Measurements from ENCODE around the gene ETNPPL. TPM values are rescaled to one million over a fixed set of nuclear protein-coding genes. Genes with fewer than 3 reads are reported as not detected.
"Not testable (repeated sequence)": the region's sequence is repeated elsewhere in the genome, so short reads cannot be mapped to it uniquely, and the experiment has no call there.

The ETNPPL gene
- total and polyA plus RNA-seq, 9 donors = 0.12 to 0.37 TPM; not detected in 7

DNA sequence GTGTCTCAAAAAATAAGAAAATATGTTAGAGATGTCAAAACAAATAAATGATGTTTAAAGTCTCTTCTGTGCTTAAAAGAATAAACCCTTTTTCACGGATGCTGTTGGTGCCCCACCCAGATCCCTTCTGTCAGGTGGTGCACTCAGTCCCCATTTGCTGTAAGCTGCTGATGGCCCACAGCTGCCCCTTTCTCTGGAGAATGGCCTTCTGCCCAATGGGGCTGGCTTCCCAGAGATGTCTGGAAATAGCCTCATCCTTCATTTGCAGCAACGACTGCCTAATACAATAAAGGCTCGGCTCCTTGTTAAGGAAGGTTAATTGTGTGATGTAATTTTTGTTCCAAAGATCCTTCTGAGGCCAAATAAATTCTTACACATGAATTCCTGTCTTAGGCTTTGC is 31.8 kb downstream of the ETNPPL start:
- Histone ChIP-seq H3K27ac (ENCODE audit: low read length) (no peak overlapping the region), H3K27me3 (ENCODE audit: control insufficient read depth, insufficient read depth, low read length) (no peaks in the 10 kb centered on the region), H3K9me3 (replicated peaks; ENCODE audit: control insufficient read depth, low read depth, low read length) (peaks cover 7% of the 10 kb centered on the region), H3K4me3 (ENCODE audit: low read length) (no peak overlapping the region), H3K4me1 (ENCODE audit: control insufficient read depth, insufficient read depth, low read length) (no peaks in the 10 kb centered on the region), H3K36me3 (ENCODE audit: control insufficient read depth, insufficient read depth, low read length) (no peaks in the 10 kb centered on the region)
- no peak for DNase-seq
- WGBS (ENCODE audit: insufficient coverage) = 50% methylated on average over 1 of the region's 3 CpGs

DNA sequence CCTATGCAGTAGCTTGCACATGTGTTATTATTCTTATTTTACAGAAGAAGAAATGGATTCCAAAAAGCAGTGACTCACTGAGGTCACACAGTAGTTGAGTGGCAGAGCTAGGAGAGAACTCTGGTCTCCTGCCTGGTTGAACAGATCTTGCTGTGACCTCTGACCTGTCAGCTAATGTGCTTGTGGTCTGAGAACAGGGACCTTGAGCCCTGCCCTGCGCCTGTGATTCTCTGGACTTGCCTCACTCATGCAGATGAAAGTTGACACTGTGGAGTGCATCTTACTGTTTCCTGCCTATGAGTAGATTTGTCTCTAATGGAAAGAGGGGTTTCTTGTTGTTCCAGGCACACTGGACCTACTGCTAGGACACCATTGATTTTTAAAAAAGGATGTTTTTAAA is 32.3 kb downstream of the ETNPPL start:
- Histone ChIP-seq H3K4me3 (ENCODE audit: low read length) (no peak overlapping the region), H3K27ac (ENCODE audit: low read length) (no peak overlapping the region), H3K27me3 (ENCODE audit: control insufficient read depth, insufficient read depth, low read length) (no peaks in the 10 kb centered on the region), H3K4me1 (ENCODE audit: control insufficient read depth, insufficient read depth, low read length) (no peaks in the 10 kb centered on the region), H3K9me3 (replicated peaks; ENCODE audit: control insufficient read depth, low read depth, low read length) (peaks cover 7% of the 10 kb centered on the region), H3K36me3 (ENCODE audit: control insufficient read depth, insufficient read depth, low read length) (no peaks in the 10 kb centered on the region)
- WGBS (ENCODE audit: insufficient coverage) = 20% methylated on average over 1 of the region's 1 CpG
- DNase-seq = no peak

DNA sequence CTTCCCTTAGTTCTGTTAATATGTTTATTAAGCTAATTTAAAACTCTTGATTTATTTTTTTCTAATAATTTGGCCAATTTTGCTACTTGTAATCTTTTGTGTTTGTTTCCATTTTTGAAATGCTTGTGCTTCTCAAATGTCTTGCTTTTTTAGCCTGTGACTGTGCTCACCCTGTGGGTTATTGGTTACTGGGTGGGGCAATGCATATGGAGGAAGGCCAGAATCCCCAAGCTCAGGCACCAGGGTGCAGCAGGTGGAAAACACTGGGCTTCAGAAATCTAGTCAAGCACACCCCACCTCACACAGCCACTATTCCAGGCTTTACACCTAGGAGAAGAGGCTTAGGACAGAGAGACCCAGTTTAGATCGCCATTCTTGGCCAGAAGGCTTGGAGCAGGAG is 33.1 kb downstream of the ETNPPL start:
- WGBS (ENCODE audit: insufficient coverage) = no CpG with 5 or more reads among the region's 1 CpG
- Histone ChIP-seq H3K4me1 (ENCODE audit: control insufficient read depth, insufficient read depth, low read length) (no peaks in the 10 kb centered on the region), H3K27ac (ENCODE audit: low read length) (no peak overlapping the region), H3K36me3 (ENCODE audit: control insufficient read depth, insufficient read depth, low read length) (no peaks in the 10 kb centered on the region), H3K27me3 (ENCODE audit: control insufficient read depth, insufficient read depth, low read length) (no peaks in the 10 kb centered on the region), H3K4me3 (ENCODE audit: low read length) (no peak overlapping the region), H3K9me3 (replicated peaks; ENCODE audit: control insufficient read depth, low read depth, low read length) (peaks cover 7% of the 10 kb centered on the region)
- no peak for DNase-seq

DNA sequence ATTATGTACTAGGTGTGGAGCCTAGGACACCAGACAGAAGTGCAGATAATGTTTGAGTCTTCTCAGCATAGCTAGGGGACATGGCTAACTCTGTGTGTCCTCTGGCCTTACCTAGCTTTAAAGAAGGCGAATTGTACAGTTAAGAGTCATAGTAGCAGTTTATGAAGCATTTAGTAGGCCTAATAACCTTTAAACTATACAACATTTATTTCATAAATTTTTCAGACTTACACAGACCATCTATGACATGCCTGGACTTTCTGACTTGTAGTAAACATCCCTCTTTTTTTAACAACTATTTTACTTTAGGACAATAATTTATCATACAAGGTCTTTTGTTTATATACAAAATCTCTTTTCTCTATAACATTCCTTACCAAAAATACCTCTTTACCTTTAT is 37.4 kb downstream of the ETNPPL start:
- no CpG with 5 or more reads among the region's 1 CpG for WGBS (ENCODE audit: insufficient coverage)
- Histone ChIP-seq H3K4me1 (ENCODE audit: control insufficient read depth, insufficient read depth, low read length) (no peaks in the 10 kb centered on the region), H3K36me3 (ENCODE audit: control insufficient read depth, insufficient read depth, low read length) (no peaks in the 10 kb centered on the region), H3K9me3 (replicated peaks; ENCODE audit: control insufficient read depth, low read depth, low read length) (peaks cover 7% of the 10 kb centered on the region), H3K27me3 (ENCODE audit: control insufficient read depth, insufficient read depth, low read length) (no peaks in the 10 kb centered on the region), H3K27ac (ENCODE audit: low read length) (no peak overlapping the region), H3K4me3 (ENCODE audit: low read length) (no peak overlapping the region)
- no peak for DNase-seq

DNA sequence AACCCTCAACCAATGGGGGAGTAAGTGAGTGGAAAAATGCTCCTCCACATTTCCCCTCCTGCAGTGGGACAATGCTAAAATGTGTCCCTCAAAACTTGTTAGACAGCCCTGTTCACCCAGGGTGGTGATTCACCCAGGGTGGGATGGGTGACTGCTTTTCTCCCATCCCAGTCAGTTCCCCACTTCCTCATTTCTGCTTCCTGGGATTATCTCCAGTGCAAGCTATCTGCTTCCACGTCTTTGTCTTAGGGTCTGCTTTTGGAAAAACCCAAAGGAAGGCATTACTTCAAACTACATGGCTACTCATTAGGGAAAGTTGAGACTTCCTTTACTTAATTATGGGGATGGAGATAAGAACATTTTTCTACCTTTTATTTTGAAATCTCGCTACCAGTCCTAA is 45.5 kb downstream of the ETNPPL start:
- H3K27ac ChIP-seq (ENCODE audit: low read length) = no peak overlapping the region

DNA sequence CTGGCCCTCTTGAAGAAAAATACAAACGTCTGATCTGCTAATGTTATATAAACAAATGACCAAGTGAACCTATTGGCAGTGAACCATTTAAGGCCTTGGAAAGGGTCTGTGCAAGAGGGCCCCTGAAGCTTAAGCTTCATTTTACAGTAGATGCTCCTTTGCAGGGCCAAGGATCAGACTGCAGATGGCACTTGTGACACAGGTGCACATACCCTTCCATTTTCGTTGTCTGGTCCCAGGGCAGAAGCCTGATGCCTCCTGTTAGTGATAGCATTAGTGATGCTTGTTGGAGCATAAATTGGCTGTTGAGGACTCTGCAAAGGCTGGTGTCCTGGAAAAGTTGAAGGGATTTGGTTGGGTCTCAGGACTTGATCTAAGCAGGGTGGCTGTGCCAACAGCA is 46.5 kb downstream of the ETNPPL start:
- WGBS (ENCODE audit: insufficient coverage) = 100% methylated on average over 1 of the region's 2 CpGs
- Histone ChIP-seq H3K27ac (ENCODE audit: low read length) (no peak overlapping the region), H3K4me3 (ENCODE audit: low read length) (no peak overlapping the region), H3K4me1 (ENCODE audit: control insufficient read depth, insufficient read depth, low read length) (no peaks in the 10 kb centered on the region), H3K9me3 (replicated peaks; ENCODE audit: control insufficient read depth, low read depth, low read length) (no peaks in the 10 kb centered on the region), H3K36me3 (ENCODE audit: control insufficient read depth, insufficient read depth, low read length) (no peaks in the 10 kb centered on the region), H3K27me3 (ENCODE audit: control insufficient read depth, insufficient read depth, low read length) (no peaks in the 10 kb centered on the region)
- no peak for DNase-seq

More for the DNA sequence above, 45.5 kb downstream of the ETNPPL start:
- Histone ChIP-seq H3K4me3 (ENCODE audit: low read length) (no peak overlapping the region), H3K9me3 (replicated peaks; ENCODE audit: control insufficient read depth, low read depth, low read length) (no peaks in the 10 kb centered on the region), H3K4me1 (ENCODE audit: control insufficient read depth, insufficient read depth, low read length) (no peaks in the 10 kb centered on the region), H3K27me3 (ENCODE audit: control insufficient read depth, insufficient read depth, low read length) (no peaks in the 10 kb centered on the region), H3K36me3 (ENCODE audit: control insufficient read depth, insufficient read depth, low read length) (no peaks in the 10 kb centered on the region)
- WGBS (ENCODE audit: insufficient coverage) = no CpG with 5 or more reads among the region's 2 CpGs
- DNase-seq = no peak

DNA sequence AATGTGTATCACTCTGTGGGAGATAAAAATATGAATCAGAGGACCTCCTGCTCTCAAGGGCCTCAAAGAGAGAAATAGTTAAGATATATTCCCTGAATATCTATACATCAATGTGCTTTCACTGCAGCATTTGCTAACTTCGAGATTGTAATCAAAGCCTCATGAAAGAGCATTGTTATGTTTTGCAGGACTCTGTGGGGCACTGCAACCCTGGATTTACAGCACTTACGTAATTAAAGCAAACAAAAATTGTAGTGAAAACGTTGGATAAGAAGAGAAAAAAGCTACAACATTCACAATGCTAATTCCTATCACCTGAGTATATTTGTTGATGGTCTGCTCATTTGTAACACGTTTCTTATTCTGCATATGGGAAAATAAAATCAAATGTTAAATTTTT is 48.0 kb downstream of the ETNPPL start:
- Histone ChIP-seq H3K36me3 (ENCODE audit: control insufficient read depth, insufficient read depth, low read length) (no peaks in the 10 kb centered on the region), H3K9me3 (replicated peaks; ENCODE audit: control insufficient read depth, low read depth, low read length) (no peaks in the 10 kb centered on the region), H3K4me1 (ENCODE audit: control insufficient read depth, insufficient read depth, low read length) (no peaks in the 10 kb centered on the region), H3K4me3 (ENCODE audit: low read length) (no peak overlapping the region), H3K27me3 (ENCODE audit: control insufficient read depth, insufficient read depth, low read length) (no peaks in the 10 kb centered on the region), H3K27ac (ENCODE audit: low read length) (no peak overlapping the region)
- WGBS (ENCODE audit: insufficient coverage) = no CpG with 5 or more reads among the region's 4 CpGs
- no peak for DNase-seq

DNA sequence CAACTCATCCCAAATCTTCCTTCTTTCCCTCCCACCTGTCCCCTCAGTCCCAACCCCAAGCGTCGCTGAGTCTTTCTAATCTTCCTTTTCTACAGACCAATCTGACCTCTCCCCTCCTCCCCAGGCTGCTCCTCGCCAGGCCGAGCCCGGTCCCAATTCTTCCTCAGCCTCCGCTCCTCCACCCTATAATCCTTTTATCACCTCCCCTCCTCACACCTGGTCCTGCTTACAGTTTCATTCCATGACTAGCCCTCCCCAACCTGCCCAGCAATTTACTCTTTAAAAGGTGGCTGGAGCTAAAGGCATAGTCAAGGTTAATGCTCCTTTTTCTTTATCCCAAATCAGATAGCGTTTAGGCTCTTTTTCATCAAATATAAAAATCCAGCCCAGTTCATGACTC is 52.3 kb downstream of the ETNPPL start:
- 48% methylated on average over 7 of the region's 7 CpGs for WGBS (ENCODE audit: insufficient coverage)
- H3K27me3 ChIP-seq (ENCODE audit: control insufficient read depth, insufficient read depth, low read length); H3K4me1 ChIP-seq (ENCODE audit: control insufficient read depth, insufficient read depth, low read length); H3K4me3 ChIP-seq (ENCODE audit: low read length); H3K9me3 ChIP-seq (replicated peaks; ENCODE audit: control insufficient read depth, low read depth, low read length); DNase-seq; H3K36me3 ChIP-seq (ENCODE audit: control insufficient read depth, insufficient read depth, low read length); H3K27ac ChIP-seq (ENCODE audit: low read length): not testable (repeated sequence)

DNA sequence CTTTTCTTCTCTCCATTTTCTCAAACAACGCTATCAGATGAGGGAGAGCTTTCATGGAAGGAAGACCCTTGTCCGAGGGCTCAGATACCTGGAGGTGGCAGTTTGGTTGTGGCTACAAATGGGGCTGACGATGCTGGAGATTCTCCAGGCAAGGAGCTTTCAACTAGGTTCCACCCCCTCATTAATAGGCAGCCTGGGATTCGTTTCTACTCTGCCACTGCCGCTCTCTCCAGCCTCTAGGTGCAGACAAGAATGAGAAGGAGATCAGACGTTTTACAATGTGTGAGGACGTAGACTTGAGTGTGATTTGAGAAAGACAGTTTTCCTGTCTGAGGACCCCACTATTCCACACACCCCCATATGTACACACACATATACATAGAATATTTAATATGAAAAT is 53.1 kb downstream of the ETNPPL start:
- WGBS (ENCODE audit: insufficient coverage) = no CpG with 5 or more reads among the region's 7 CpGs
- Histone ChIP-seq H3K36me3 (ENCODE audit: control insufficient read depth, insufficient read depth, low read length) (no peaks in the 10 kb centered on the region), H3K27ac (ENCODE audit: low read length) (no peak overlapping the region), H3K4me3 (ENCODE audit: low read length) (no peak overlapping the region), H3K4me1 (ENCODE audit: control insufficient read depth, insufficient read depth, low read length) (no peaks in the 10 kb centered on the region), H3K27me3 (ENCODE audit: control insufficient read depth, insufficient read depth, low read length) (no peaks in the 10 kb centered on the region), H3K9me3 (replicated peaks; ENCODE audit: control insufficient read depth, low read depth, low read length) (no peaks in the 10 kb centered on the region)
- no peak for DNase-seq

DNA sequence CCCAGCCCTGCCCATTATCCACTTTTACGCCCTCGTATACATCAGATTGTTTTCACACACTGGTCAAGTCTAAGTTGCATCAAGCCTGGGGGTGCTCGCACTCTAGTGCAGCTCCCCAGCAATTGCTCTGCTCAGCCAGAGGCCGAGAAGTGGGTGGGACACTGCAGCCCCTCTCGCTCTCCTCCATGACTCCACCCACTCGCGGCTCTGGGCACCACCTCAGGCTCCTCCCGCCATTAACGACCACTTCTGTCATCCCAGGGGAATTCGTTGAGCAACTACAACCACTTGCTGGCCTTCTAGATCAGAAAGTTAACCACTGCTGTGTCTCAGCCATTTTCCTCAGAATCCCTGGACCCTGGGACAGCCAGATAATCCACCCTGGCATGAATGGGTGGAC is 53.6 kb downstream of the ETNPPL start:
- Histone ChIP-seq H3K9me3 (replicated peaks; ENCODE audit: control insufficient read depth, low read depth, low read length) (no peaks in the 10 kb centered on the region), H3K27ac (ENCODE audit: low read length) (no peak overlapping the region), H3K4me1 (ENCODE audit: control insufficient read depth, insufficient read depth, low read length) (no peaks in the 10 kb centered on the region), H3K27me3 (ENCODE audit: control insufficient read depth, insufficient read depth, low read length) (no peaks in the 10 kb centered on the region), H3K4me3 (ENCODE audit: low read length) (no peak overlapping the region), H3K36me3 (ENCODE audit: control insufficient read depth, insufficient read depth, low read length) (no peaks in the 10 kb centered on the region)
- DNase-seq = no peak
- 81% methylated on average over 9 of the region's 10 CpGs for WGBS (ENCODE audit: insufficient coverage)

DNA sequence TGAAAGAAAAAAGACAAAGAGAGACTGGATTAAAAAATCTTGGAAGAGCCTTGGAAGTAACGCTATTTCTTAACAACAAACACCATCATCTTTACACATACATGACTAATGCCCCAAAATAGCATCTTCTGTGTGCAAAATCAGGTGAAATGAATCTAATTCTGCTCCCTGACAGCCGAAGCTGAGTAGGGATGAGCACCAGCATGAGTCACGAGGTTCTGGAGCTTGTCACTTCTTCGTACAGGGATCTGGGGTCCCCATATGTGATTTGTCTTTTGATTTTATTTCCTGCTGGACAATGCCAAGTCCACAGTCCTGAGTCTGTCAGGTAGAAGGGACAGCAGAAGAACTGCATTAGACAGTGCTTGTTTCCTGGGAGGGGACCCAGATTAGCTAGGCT is 56.6 kb downstream of the ETNPPL start:
- 46% methylated on average over 3 of the region's 4 CpGs for WGBS (ENCODE audit: insufficient coverage)

More for the DNA sequence above, 56.6 kb downstream of the ETNPPL start:
- H3K4me3 ChIP-seq (ENCODE audit: low read length) = no peak overlapping the region
- no peak for DNase-seq
- no peaks in the 10 kb centered on the region for H3K36me3 ChIP-seq (ENCODE audit: control insufficient read depth, insufficient read depth, low read length)
- H3K9me3 ChIP-seq (replicated peaks; ENCODE audit: control insufficient read depth, low read depth, low read length) = no peaks in the 10 kb centered on the region
- H3K4me1 ChIP-seq (ENCODE audit: control insufficient read depth, insufficient read depth, low read length) = no peaks in the 10 kb centered on the region
- H3K27me3 ChIP-seq (ENCODE audit: control insufficient read depth, insufficient read depth, low read length) = no peaks in the 10 kb centered on the region
- H3K27ac ChIP-seq (ENCODE audit: low read length) = no peak overlapping the region

All from muscle of leg (tissue), 11 donors.